Esophagus squamous epithelium (tissue), 4 donors: ENCODE data around the gene SLC39A10.

Experiments used
- CTCF ChIP-seq, 6 experiments: fragments of 450-650 bp in 4 of 6; fragments of 200-600 bp in 2 of 6; sonication (generic) in 2 of 6; IDR thresholded peaks; one replicate each; pipeline ENCODE4 v1.5.1; 2016 to 2019; ENCODE audit warnings: antibody characterized with exemption in 6 of 6, mild to moderate bottlenecking in 4 of 6, moderate library complexity in 4 of 6
- POLR2A ChIP-seq, 4 donors: fragments of 450-650 bp; IDR thresholded peaks; one replicate each; pipeline ENCODE4 v1.6.1; 2017; ENCODE audit warnings: antibody characterized with exemption in 4 of 4, mild to moderate bottlenecking in 4 of 4, moderate library complexity in 3 of 4

DNA sequence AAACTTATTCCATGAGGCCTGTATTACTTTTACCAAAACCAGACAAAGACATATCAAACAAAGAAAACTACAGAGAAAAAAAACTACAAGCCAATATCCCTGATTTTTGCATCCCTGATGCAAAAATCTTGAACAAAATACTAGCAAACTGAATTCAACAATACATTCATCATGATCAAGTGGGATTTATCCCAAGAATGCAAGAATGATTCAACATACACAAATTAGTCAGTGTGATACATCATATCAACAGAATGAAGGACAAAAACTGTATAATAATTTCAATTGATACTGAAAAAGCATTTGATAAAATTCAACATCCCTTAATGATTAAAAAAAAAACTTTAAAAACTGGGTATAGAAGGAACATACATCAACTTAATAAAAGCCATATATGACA, 106.8 kb downstream of the SLC39A10 start:
- TF ChIP-seq CTCF (IDR thresholded peaks at IDR 0.05), result no peak
- TF ChIP-seq POLR2A (IDR thresholded peaks at IDR 0.05), result no peak
